CD14-positive monocyte (primary cell): ENCODE results near the gene ZNF318. TPM values are rescaled to one million over a fixed set of nuclear protein-coding genes. Genes with fewer than 3 reads are reported as not detected.
"Not testable (repeated sequence)": the region's sequence is repeated elsewhere in the genome, so short reads cannot be mapped to it uniquely, and the experiment has no call there.

Experiments
- DNase-seq, 3 donors: peaks; one replicate each; pipeline ENCODE4 v3.0.0-alpha.2; 2011 to 2022
- H2AFZ ChIP-seq: 2 replicates; pipeline ENCODE4 v1.6.0; 2012; ENCODE audit warnings: mild to moderate bottlenecking, low read depth, low read length, inconsistent platforms; ENCODE audit not compliant: insufficient read depth, poor library complexity, severe bottlenecking
- H3K27ac ChIP-seq, 2 donors: 1 replicate in 1 of 2; 2 replicates in 1 of 2; pipeline ENCODE4 v1.5.1; 2012 to 2013; ENCODE audit warnings: low read length in 2 of 2, control low read depth in 1 of 2, inconsistent platforms in 1 of 2, low read depth in 1 of 2, mild to moderate bottlenecking in 1 of 2
- H3K27me3 ChIP-seq, 2 donors: one replicate each; pipeline versions ENCODE4 v1.6.0 to v1.6.1; 2011 to 2013; ENCODE audit warnings: low read length in 2 of 2; ENCODE audit not compliant: control insufficient read depth in 2 of 2, insufficient read depth in 2 of 2
- H3K36me3 ChIP-seq, 2 donors: replicated peaks in 1 of 2; 1 replicate in 1 of 2; 2 replicates in 1 of 2; pipeline versions ENCODE4 v1.5.1 to v1.6.1; 2012 to 2013; ENCODE audit warnings: low read length in 2 of 2, control low read depth in 1 of 2, inconsistent platforms in 1 of 2, mild to moderate bottlenecking in 1 of 2; ENCODE audit not compliant: insufficient read depth in 2 of 2, control insufficient read depth in 1 of 2
- H3K4me1 ChIP-seq, 2 donors: 1 replicate in 1 of 2; 2 replicates in 1 of 2; pipeline versions ENCODE4 v1.5.1 to v1.6.1; 2012 to 2013; ENCODE audit warnings: low read length in 2 of 2, control low read depth in 1 of 2, inconsistent platforms in 1 of 2, mild to moderate bottlenecking in 1 of 2, moderate library complexity in 1 of 2; ENCODE audit not compliant: insufficient read depth in 2 of 2, control insufficient read depth in 1 of 2
- H3K4me2 ChIP-seq: replicated peaks from 2 replicates; pipeline ENCODE3; 2012; ENCODE audit warnings: low read length, moderate library complexity, mild to moderate bottlenecking; ENCODE audit not compliant: poor library complexity, severe bottlenecking; ENCODE audit errors: extremely low read depth
- H3K4me3 ChIP-seq, 3 experiments: fragments of 200-600 bp in 1 of 3; sonication (generic) in 1 of 3; replicated peaks in 1 of 3; 1 replicate in 2 of 3; 2 replicates in 1 of 3; pipeline ENCODE4 v1.5.1; 2011 to 2013; ENCODE audit warnings: low read length in 3 of 3, mild to moderate bottlenecking in 3 of 3, control low read depth in 2 of 3, low read depth in 2 of 3, inconsistent platforms in 1 of 3, moderate library complexity in 1 of 3
- H3K79me2 ChIP-seq: 2 replicates; pipeline ENCODE4 v1.6.0; 2012; ENCODE audit warnings: mild to moderate bottlenecking, control low read depth, inconsistent platforms, low read length, moderate library complexity; ENCODE audit not compliant: insufficient read depth
- H3K9ac ChIP-seq: 2 replicates; pipeline ENCODE4 v1.6.0; 2017; ENCODE audit warnings: low read length, mild to moderate bottlenecking; ENCODE audit not compliant: insufficient read depth, poor library complexity, severe bottlenecking
- H3K9me3 ChIP-seq, 2 donors: replicated peaks in 1 of 2; 1 replicate in 1 of 2; 2 replicates in 1 of 2; pipeline versions ENCODE4 v1.5.1 to v1.6.1; 2012 to 2013; ENCODE audit warnings: low read length in 2 of 2, control low read depth in 1 of 2; ENCODE audit not compliant: control insufficient read depth in 1 of 2, insufficient read depth in 1 of 2
- H4K20me1 ChIP-seq: 2 replicates; pipeline ENCODE4 v1.6.0; 2012; ENCODE audit warnings: mild to moderate bottlenecking, low read length, control low read depth, moderate library complexity; ENCODE audit not compliant: insufficient read depth
- H3K27ac Mint-ChIP-seq, 7 donors: one replicate each; pipeline ENCODE4 v1.8.0; 2020; ENCODE audit warnings: mild to moderate bottlenecking in 7 of 7, mixed read lengths in 7 of 7, moderate library complexity in 6 of 7, inconsistent platforms in 2 of 7
- H3K27me3 Mint-ChIP-seq, 3 donors: one replicate each; pipeline ENCODE4 v1.8.0; 2021 to 2022; ENCODE audit warnings: low read depth in 3 of 3, mild to moderate bottlenecking in 3 of 3, mixed read lengths in 3 of 3, moderate library complexity in 3 of 3, inconsistent platforms in 1 of 3
- H3K36me3 Mint-ChIP-seq, 2 donors: one replicate each; pipeline ENCODE4 v1.8.0; 2020; ENCODE audit warnings: mixed read lengths in 2 of 2, inconsistent platforms in 1 of 2, mild to moderate bottlenecking in 1 of 2
- H3K4me1 Mint-ChIP-seq: one replicate; pipeline ENCODE4 v1.8.0; 2020; ENCODE audit warnings: mild to moderate bottlenecking, mixed read lengths
- H3K4me3 Mint-ChIP-seq, 2 donors: one replicate each; pipeline ENCODE4 v1.8.0; 2020; ENCODE audit warnings: mild to moderate bottlenecking in 2 of 2, mixed read lengths in 2 of 2, moderate library complexity in 1 of 2
- H3K9me3 Mint-ChIP-seq, 7 donors: one replicate each; pipeline ENCODE4 v1.8.0; 2020 to 2022; ENCODE audit warnings: mixed read lengths in 7 of 7, mild to moderate bottlenecking in 6 of 7, moderate library complexity in 6 of 7, inconsistent platforms in 2 of 7
- WGBS: methylation state at CpG from one replicate; pipeline ENCODE4 v1.1.5; 2013; ENCODE audit warnings: missing lambda C conversion rate; ENCODE audit not compliant: insufficient coverage; 5-methylcytosine and 5-hydroxymethylcytosine counted together
- intact Hi-C, 2 donors: fragments of 100-400 bp; cut with micrococcal nuclease; formaldehyde crosslinking; loops; one replicate each; pipeline versions ENCODE4 v1.15.0 to v1.15.1; 2023
- polyA plus RNA-seq, 3 donors: library from polyadenylated mRNA; depleted of rRNA in 1 of 3; unstranded in 2 of 3; stranded (reverse) in 1 of 3; fragments of 300-500 nt in 2 of 3; fragments of >200 nt in 1 of 3; fragmentation: Illumina TruSeq in 2 of 3; gene quantifications; 1 replicate in 2 of 3; 2 replicates in 1 of 3; pipeline ENCODE4 v1.2.3, GENCODE V29; 2012 to 2021
- TF ChIP-seq, protein P1 (sequence below): fragments of 200-600 bp; IDR thresholded peaks from one replicate; pipeline ENCODE4 v1.8.0; 2022; ENCODE audit warnings: antibody characterized with exemption, mild to moderate bottlenecking

ZNF318 gene
- polyA plus RNA-seq, 3 donors = 3.2 to 19.4 (median 3.6) TPM

DNA sequence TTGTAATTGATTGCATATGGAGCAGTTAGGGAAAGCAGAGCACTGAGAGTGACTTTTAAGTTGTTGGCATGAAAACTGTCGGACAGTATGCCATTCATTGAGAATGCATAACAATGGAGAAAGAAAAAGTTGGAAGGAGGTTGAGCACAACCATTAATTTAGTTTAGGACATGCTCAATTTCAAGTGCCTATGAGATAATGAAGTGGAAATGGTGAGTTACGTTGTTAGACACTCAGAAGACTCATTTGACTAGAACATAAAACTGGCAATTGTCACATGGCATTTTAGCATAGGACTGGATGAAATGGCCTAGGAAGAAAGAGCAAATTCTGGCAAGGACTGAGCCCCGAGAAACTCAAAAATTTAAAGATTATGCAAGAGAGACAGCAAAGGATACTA lies 22.0 kb downstream of the ZNF318 start:
- no peak overlapping the region for H3K4me3 ChIP-seq

DNA sequence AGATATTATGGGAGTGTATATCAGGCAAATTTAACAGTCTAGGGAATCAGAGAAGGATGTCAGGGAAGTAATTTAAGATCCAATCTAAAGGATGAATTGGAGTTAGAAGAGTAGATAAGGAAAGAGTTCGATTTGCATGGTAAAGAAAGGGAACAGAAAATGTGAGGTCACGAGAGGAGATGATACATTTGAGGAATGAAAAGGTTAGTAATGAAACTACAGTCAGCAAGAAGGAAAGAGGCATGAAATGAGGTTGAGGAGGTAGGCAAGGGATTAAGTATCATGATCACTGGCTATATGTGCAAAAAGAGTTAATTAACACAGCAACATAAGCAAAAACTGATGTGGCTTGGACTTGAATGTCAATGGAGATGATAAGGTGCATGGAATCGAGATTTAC lies 22.4 kb downstream of the ZNF318 start:
- H3K27ac Mint-ChIP-seq = no peak overlapping the region

More for the DNA sequence above, 22.0 kb downstream of the ZNF318 start:
- Histone ChIP-seq H3K27ac (no peak overlapping the region), H2AFZ (no peak overlapping the region), H3K27me3 (no peaks in the 10 kb centered on the region), H3K4me2 (no peak overlapping the region), H3K36me3 (peaks cover 70 to 97% of the 10 kb centered on the region in 2 donors), H3K9ac (no peak overlapping the region), H3K4me1 (no peaks in the 10 kb centered on the region), H3K9me3 (no peaks in the 10 kb centered on the region), H3K79me2 (no peaks in the 10 kb centered on the region), H4K20me1 (no peaks in the 10 kb centered on the region)
- intact Hi-C loops = no loop called here
- 91% methylated on average over 2 of the region's 3 CpGs for WGBS
- H3K4me3 Mint-ChIP-seq = no peak overlapping the region
- H3K4me1 Mint-ChIP-seq = no peaks in the 10 kb centered on the region
- H3K27me3 Mint-ChIP-seq = no peaks in the 10 kb centered on the region
- no peaks in the 10 kb centered on the region for H3K9me3 Mint-ChIP-seq
- TF ChIP-seq, protein P1, sequence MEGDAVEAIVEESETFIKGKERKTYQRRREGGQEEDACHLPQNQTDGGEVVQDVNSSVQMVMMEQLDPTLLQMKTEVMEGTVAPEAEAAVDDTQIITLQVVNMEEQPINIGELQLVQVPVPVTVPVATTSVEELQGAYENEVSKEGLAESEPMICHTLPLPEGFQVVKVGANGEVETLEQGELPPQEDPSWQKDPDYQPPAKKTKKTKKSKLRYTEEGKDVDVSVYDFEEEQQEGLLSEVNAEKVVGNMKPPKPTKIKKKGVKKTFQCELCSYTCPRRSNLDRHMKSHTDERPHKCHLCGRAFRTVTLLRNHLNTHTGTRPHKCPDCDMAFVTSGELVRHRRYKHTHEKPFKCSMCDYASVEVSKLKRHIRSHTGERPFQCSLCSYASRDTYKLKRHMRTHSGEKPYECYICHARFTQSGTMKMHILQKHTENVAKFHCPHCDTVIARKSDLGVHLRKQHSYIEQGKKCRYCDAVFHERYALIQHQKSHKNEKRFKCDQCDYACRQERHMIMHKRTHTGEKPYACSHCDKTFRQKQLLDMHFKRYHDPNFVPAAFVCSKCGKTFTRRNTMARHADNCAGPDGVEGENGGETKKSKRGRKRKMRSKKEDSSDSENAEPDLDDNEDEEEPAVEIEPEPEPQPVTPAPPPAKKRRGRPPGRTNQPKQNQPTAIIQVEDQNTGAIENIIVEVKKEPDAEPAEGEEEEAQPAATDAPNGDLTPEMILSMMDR = no peak
- H3K36me3 Mint-ChIP-seq = peaks cover 37 to 49% of the 10 kb centered on the region in 2 donors
- no peak for DNase-seq
- no peak overlapping the region for H3K27ac Mint-ChIP-seq

DNA sequence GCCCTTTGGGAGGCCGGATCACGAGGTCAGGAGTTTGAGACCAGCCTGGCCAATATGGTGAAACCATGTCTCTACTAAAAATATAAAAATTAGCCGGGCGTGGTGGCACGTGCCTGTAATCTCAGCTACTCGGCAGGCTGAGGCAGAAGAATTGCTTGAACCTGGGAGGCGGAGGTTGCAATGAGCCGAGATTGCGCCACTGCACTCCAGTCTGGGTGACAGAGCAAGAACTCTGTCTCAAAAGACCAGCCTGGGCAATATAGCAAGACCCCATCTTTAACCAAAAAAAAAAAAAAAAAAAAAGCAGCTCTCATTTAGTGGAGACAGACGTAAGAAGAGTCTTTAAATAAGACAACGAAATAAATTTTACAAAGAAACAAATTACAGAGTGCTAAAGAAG lies 23.2 kb downstream of the ZNF318 start:
- H3K27me3 Mint-ChIP-seq, intact Hi-C loops, H3K27ac ChIP-seq, H3K27me3 ChIP-seq, H3K4me1 Mint-ChIP-seq, H3K9me3 Mint-ChIP-seq, DNase-seq, H2AFZ ChIP-seq, H3K4me2 ChIP-seq, H3K4me3 Mint-ChIP-seq, H3K9ac ChIP-seq, H3K4me3 ChIP-seq, H3K79me2 ChIP-seq, H3K4me1 ChIP-seq, H3K27ac Mint-ChIP-seq, H4K20me1 ChIP-seq, H3K9me3 ChIP-seq: not testable (repeated sequence)
- peaks cover 74 to 97% of the 10 kb centered on the region in 2 donors for H3K36me3 ChIP-seq
- 96% methylated on average over 5 of the region's 11 CpGs for WGBS
- H3K36me3 Mint-ChIP-seq = peaks cover 37 to 48% of the 10 kb centered on the region in 2 donors

More for the DNA sequence above, 22.4 kb downstream of the ZNF318 start:
- H3K4me3 Mint-ChIP-seq = no peak overlapping the region
- H3K27me3 Mint-ChIP-seq = no peaks in the 10 kb centered on the region
- no peak overlapping the region for H3K4me3 ChIP-seq
- no peaks in the 10 kb centered on the region for H3K4me1 Mint-ChIP-seq
- no peaks in the 10 kb centered on the region for H3K79me2 ChIP-seq
- H4K20me1 ChIP-seq = no peaks in the 10 kb centered on the region
- no peaks in the 10 kb centered on the region for H3K27me3 ChIP-seq
- WGBS = 65% methylated on average over 3 of the region's 3 CpGs
- H3K9me3 ChIP-seq = no peaks in the 10 kb centered on the region
- peaks cover 71 to 97% of the 10 kb centered on the region in 2 donors for H3K36me3 ChIP-seq
- H3K4me1 ChIP-seq = no peaks in the 10 kb centered on the region
- H3K27ac ChIP-seq = no peak overlapping the region
- H3K36me3 Mint-ChIP-seq = peaks cover 37 to 49% of the 10 kb centered on the region in 2 donors
- no peak for DNase-seq
- no peak overlapping the region for H2AFZ ChIP-seq
- no peak overlapping the region for H3K4me2 ChIP-seq
- H3K9me3 Mint-ChIP-seq = no peaks in the 10 kb centered on the region
- TF ChIP-seq, protein P1 = no peak
- no peak overlapping the region for H3K9ac ChIP-seq
- intact Hi-C loops = no loop called here
